Measurements from ENCODE around the gene ZFYVE27.

DNA sequence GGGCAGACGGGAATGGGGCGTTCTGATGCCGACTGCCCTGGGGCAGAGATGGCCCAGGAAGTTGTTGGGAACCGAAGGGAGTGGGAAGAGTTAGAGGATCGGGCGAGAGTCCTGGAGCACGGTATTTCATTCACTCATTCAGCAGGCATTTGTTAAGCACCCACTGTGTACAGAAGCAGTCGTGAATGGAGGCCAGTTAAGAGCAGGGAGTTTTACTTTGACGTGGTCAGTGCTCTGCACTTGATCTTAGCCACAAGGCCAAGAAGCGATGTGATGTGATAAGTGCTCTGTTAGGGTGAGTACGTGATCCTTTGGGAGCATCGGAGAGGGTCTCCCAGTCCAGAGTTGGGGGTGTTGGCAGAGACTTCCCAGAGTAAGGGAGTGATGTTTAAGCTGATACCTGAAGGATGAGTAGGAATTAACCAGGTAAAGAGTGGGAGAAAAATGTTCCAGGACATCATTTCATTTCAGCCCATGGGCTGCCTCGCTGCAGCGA, 890 bp downstream of the ZFYVE27 start:
- TF ChIP-seq CTCF (conservative IDR thresholded peaks at IDR 0.05) (no peak), ZFX (IDR thresholded peaks at IDR 0.05) (no peak)
